ENCODE data around the gene IL22.

DNA sequence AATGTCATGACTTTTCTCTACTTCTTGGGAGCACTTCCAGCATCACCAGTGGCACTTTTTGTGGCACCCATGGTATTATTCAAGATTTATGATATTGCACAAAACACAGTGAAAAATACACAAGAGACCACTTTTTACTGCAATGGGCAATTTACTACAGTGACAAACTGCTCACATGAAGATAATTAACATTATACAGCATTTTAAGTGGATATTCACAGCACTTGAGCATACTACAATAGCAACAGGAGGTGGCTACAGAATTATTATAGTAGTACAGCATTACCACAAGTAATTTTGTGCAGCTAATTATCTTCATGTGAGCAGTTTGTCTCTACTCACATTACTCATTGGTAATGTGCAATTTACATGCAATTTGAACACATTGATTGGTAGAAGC lies 46.1 kb downstream of the IL22 start:
- TF ChIP-seq, protein P1, sequence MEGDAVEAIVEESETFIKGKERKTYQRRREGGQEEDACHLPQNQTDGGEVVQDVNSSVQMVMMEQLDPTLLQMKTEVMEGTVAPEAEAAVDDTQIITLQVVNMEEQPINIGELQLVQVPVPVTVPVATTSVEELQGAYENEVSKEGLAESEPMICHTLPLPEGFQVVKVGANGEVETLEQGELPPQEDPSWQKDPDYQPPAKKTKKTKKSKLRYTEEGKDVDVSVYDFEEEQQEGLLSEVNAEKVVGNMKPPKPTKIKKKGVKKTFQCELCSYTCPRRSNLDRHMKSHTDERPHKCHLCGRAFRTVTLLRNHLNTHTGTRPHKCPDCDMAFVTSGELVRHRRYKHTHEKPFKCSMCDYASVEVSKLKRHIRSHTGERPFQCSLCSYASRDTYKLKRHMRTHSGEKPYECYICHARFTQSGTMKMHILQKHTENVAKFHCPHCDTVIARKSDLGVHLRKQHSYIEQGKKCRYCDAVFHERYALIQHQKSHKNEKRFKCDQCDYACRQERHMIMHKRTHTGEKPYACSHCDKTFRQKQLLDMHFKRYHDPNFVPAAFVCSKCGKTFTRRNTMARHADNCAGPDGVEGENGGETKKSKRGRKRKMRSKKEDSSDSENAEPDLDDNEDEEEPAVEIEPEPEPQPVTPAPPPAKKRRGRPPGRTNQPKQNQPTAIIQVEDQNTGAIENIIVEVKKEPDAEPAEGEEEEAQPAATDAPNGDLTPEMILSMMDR (IDR thresholded peaks at IDR 0.05): no peak
- TF ChIP-seq POLR2A (IDR thresholded peaks at IDR 0.05) (no peak), POLR2AphosphoS5 (IDR thresholded peaks at IDR 0.05) (no peak)

Data from transverse colon (tissue), 4 donors.